Liver (tissue), 9 donors: Measurements from ENCODE around the gene IL1RAPL1. TPM values are rescaled to one million over a fixed set of nuclear protein-coding genes. Genes with fewer than 3 reads are reported as not detected.

Source experiments
- DNase-seq: peaks from one replicate; pipeline ENCODE4 v3.0.0-alpha.2; 2017; ENCODE audit warnings: low spot score
- H3K27ac ChIP-seq, 2 donors: one replicate each; pipeline ENCODE4 v1.7.0; 2013; ENCODE audit warnings: inconsistent platforms in 2 of 2, low read length in 2 of 2, control low read depth in 1 of 2, low read depth in 1 of 2, mild to moderate bottlenecking in 1 of 2
- H3K27me3 ChIP-seq, 4 donors: one replicate each; pipeline versions ENCODE4 v1.6.1 to v1.7.0; 2013; ENCODE audit warnings: low read length in 3 of 4, inconsistent platforms in 1 of 4, mild to moderate bottlenecking in 1 of 4, moderate library complexity in 1 of 4; ENCODE audit not compliant: control insufficient read depth in 4 of 4, insufficient read depth in 4 of 4
- H3K36me3 ChIP-seq, 4 donors: one replicate each; pipeline versions ENCODE4 v1.6.1 to v1.7.0; 2013; ENCODE audit warnings: low read length in 3 of 4, mild to moderate bottlenecking in 3 of 4, low read depth in 1 of 4, moderate library complexity in 1 of 4; ENCODE audit not compliant: control insufficient read depth in 4 of 4, insufficient read depth in 3 of 4
- H3K4me1 ChIP-seq, 4 donors: one replicate each; pipeline versions ENCODE4 v1.6.1 to v1.7.0; 2013; ENCODE audit warnings: low read length in 3 of 4, mild to moderate bottlenecking in 3 of 4, moderate library complexity in 1 of 4; ENCODE audit not compliant: control insufficient read depth in 4 of 4, insufficient read depth in 4 of 4
- H3K4me3 ChIP-seq, 3 donors: one replicate each; pipeline versions ENCODE4 v1.6.1 to v1.7.0; 2013; ENCODE audit warnings: low read length in 3 of 3, control low read depth in 1 of 3, low read depth in 1 of 3, mild to moderate bottlenecking in 1 of 3
- H3K9ac ChIP-seq, 2 donors: one replicate each; pipeline ENCODE4 v1.7.0; 2013; ENCODE audit warnings: low read length in 2 of 2, mild to moderate bottlenecking in 2 of 2, moderate library complexity in 2 of 2, control low read depth in 1 of 2, low read depth in 1 of 2
- H3K9me3 ChIP-seq, 4 donors: one replicate each; pipeline versions ENCODE4 v1.6.1 to v1.7.0; 2013; ENCODE audit warnings: low read length in 3 of 4; ENCODE audit not compliant: control insufficient read depth in 4 of 4
- EGR1 ChIP-seq, 2 donors: IDR thresholded peaks; 2 replicates each; pipeline ENCODE4 v1.6.1; 2016 to 2018; ENCODE audit warnings: antibody characterized with exemption in 2 of 2, low read depth in 2 of 2
- FOXA1 ChIP-seq: IDR thresholded peaks from 2 replicates; pipeline ENCODE4 v1.6.1; 2016; ENCODE audit warnings: antibody characterized with exemption
- FOXA2 ChIP-seq: IDR thresholded peaks from 2 replicates; pipeline ENCODE4 v1.6.1; 2016; ENCODE audit warnings: antibody characterized with exemption
- GABPA ChIP-seq, 2 donors: IDR thresholded peaks in 1 of 2; conservative IDR thresholded peaks in 1 of 2; 2 replicates each; pipeline ENCODE4 v1.6.1; 2016; ENCODE audit warnings: antibody characterized with exemption in 2 of 2, mild to moderate bottlenecking in 1 of 2, moderate library complexity in 1 of 2
- HNF4A ChIP-seq, 2 donors: conservative IDR thresholded peaks; 2 replicates each; pipeline ENCODE4 v1.6.1; 2016; ENCODE audit warnings: antibody characterized with exemption in 2 of 2, mild to moderate bottlenecking in 2 of 2
- HNF4G ChIP-seq: IDR thresholded peaks from 2 replicates; pipeline ENCODE4 v1.6.1; 2016; ENCODE audit warnings: antibody characterized with exemption
- JUND ChIP-seq, 2 donors: IDR thresholded peaks; 2 replicates each; pipeline ENCODE4 v1.6.1; 2016; ENCODE audit warnings: antibody characterized with exemption in 2 of 2
- NR2F2 ChIP-seq: IDR thresholded peaks from 2 replicates; pipeline ENCODE4 v1.6.1; 2016; ENCODE audit warnings: antibody characterized with exemption
- RAD21 ChIP-seq, 2 donors: IDR thresholded peaks; 2 replicates each; pipeline ENCODE4 v1.6.1; 2016; ENCODE audit warnings: antibody characterized with exemption in 2 of 2, mild to moderate bottlenecking in 2 of 2
- RXRA ChIP-seq, 2 donors: IDR thresholded peaks; 2 replicates each; pipeline ENCODE4 v1.6.1; 2017 to 2018; ENCODE audit warnings: antibody characterized with exemption in 2 of 2, mild to moderate bottlenecking in 1 of 2
- SP1 ChIP-seq: IDR thresholded peaks from 2 replicates; pipeline ENCODE4 v1.6.1; 2018; ENCODE audit warnings: antibody characterized with exemption, mild to moderate bottlenecking
- TAF1 ChIP-seq: conservative IDR thresholded peaks from 2 replicates; pipeline ENCODE4 v1.6.1; 2016; ENCODE audit warnings: antibody characterized with exemption, mild to moderate bottlenecking
- YY1 ChIP-seq: IDR thresholded peaks from 2 replicates; pipeline ENCODE4 v1.6.1; 2016; ENCODE audit warnings: antibody characterized with exemption, mild to moderate bottlenecking
- WGBS: extraction: QIAGEN DNeasy Blood & Tissue Kit; methylation state at CpG from one replicate; pipeline ENCODE4 v1.1.7; 2013; 5-methylcytosine and 5-hydroxymethylcytosine counted together
- polyA plus RNA-seq, 2 donors: library from polyadenylated mRNA; stranded (reverse) in 1 of 2; unstranded in 1 of 2; fragments of 200-250 nt in 1 of 2; fragments of >200 nt in 1 of 2; fragmentation: Nextera tagmentation in 1 of 2; extraction: Ambion mirVana in 1 of 2; gene quantifications; one replicate each; pipeline versions ENCODE4 v1.2.1 to v1.2.3, GENCODE V29; 2013 to 2015
- total RNA-seq, 2 donors: library from RNA; depleted of rRNA; stranded (reverse); fragments of >200 nt; gene quantifications; one replicate each; pipeline ENCODE4 v1.2.3, GENCODE V29; 2014
- TF ChIP-seq, protein P1 (sequence below): IDR thresholded peaks from 2 replicates; pipeline ENCODE4 v1.6.1; 2016; ENCODE audit warnings: antibody characterized with exemption
- TF ChIP-seq, protein P2 (sequence below): IDR thresholded peaks from 2 replicates; pipeline ENCODE4 v1.6.1; 2016; ENCODE audit warnings: antibody characterized with exemption, mild to moderate bottlenecking
- TF ChIP-seq, protein P3 (sequence below): IDR thresholded peaks from 2 replicates; pipeline ENCODE4 v1.6.1; 2016; ENCODE audit warnings: antibody characterized with exemption
- TF ChIP-seq, protein P4 (sequence below): IDR thresholded peaks from 2 replicates; pipeline ENCODE4 v1.6.1; 2016; ENCODE audit warnings: antibody characterized with exemption
- TF ChIP-seq, protein P5 (sequence below): fragments of 150-350 bp; IDR thresholded peaks from 2 replicates; pipeline ENCODE4 v1.5.1; 2017; ENCODE audit warnings: improper control_type of control experiment, low read depth, low read length; ENCODE audit not compliant: missing input control
- donor health status: healthy.
- donor health status: healthy.
- donor health status: healthy.
- donor health status: healthy.
- donor health status: healthy.

IL1RAPL1 gene
- total and polyA plus RNA-seq, 4 donors: 0.08 to 0.33 TPM; not detected in 2

DNA sequence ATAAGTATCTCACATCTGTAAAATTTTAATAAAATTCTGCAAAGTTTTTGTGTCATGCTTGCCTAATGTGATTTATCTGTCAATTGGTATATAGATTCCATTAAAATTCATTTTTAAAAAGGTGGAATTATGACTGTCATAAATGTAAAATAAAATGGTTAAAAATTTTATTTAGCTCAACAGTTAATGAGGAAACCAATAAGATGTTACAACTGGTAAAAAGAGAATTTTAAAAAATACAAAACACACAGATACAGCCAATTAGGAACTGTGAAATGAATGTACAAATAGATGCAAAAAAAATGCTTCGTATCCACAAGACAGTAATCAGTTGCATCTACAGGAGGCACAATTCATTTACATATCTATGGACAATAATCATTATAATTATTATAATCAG, 297.6 kb downstream of the IL1RAPL1 start:
- Histone ChIP-seq H3K27me3 (no peaks in the 10 kb centered on the region), H3K9me3 (no peaks in the 10 kb centered on the region), H3K36me3 (no peaks in the 10 kb centered on the region), H3K4me3 (no peak overlapping the region), H3K9ac (no peak overlapping the region), H3K27ac (no peak overlapping the region), H3K4me1 (no peaks in the 10 kb centered on the region)
- no peak for DNase-seq
- TF ChIP-seq, protein P1, sequence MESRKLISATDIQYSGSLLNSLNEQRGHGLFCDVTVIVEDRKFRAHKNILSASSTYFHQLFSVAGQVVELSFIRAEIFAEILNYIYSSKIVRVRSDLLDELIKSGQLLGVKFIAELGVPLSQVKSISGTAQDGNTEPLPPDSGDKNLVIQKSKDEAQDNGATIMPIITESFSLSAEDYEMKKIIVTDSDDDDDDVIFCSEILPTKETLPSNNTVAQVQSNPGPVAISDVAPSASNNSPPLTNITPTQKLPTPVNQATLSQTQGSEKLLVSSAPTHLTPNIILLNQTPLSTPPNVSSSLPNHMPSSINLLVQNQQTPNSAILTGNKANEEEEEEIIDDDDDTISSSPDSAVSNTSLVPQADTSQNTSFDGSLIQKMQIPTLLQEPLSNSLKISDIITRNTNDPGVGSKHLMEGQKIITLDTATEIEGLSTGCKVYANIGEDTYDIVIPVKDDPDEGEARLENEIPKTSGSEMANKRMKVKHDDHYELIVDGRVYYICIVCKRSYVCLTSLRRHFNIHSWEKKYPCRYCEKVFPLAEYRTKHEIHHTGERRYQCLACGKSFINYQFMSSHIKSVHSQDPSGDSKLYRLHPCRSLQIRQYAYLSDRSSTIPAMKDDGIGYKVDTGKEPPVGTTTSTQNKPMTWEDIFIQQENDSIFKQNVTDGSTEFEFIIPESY: no peak
- no peak for TF ChIP-seq HNF4A (conservative IDR thresholded peaks at IDR 0.05)
- WGBS: 89% methylated on average over 1 of the region's 1 CpG

DNA sequence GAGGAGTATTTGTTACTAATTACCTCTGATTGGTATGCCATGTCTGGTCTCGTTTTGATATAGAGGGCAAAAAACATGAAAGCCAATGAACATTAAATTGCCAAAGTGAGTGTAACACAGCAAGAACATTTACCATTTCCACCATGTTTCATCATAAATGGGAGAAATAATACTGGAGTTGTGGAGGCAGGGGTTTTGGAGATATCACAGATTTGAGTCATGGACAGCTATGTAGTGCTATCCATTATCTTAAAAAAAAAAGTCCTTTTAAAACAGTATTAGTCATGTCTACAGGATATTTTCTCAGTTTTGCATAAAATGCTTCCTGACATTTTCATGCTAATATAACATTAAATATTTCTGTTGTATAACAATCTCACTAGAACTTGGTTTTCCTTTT, 301.2 kb downstream of the IL1RAPL1 start:
- no peak for DNase-seq
- TF ChIP-seq, protein P2, sequence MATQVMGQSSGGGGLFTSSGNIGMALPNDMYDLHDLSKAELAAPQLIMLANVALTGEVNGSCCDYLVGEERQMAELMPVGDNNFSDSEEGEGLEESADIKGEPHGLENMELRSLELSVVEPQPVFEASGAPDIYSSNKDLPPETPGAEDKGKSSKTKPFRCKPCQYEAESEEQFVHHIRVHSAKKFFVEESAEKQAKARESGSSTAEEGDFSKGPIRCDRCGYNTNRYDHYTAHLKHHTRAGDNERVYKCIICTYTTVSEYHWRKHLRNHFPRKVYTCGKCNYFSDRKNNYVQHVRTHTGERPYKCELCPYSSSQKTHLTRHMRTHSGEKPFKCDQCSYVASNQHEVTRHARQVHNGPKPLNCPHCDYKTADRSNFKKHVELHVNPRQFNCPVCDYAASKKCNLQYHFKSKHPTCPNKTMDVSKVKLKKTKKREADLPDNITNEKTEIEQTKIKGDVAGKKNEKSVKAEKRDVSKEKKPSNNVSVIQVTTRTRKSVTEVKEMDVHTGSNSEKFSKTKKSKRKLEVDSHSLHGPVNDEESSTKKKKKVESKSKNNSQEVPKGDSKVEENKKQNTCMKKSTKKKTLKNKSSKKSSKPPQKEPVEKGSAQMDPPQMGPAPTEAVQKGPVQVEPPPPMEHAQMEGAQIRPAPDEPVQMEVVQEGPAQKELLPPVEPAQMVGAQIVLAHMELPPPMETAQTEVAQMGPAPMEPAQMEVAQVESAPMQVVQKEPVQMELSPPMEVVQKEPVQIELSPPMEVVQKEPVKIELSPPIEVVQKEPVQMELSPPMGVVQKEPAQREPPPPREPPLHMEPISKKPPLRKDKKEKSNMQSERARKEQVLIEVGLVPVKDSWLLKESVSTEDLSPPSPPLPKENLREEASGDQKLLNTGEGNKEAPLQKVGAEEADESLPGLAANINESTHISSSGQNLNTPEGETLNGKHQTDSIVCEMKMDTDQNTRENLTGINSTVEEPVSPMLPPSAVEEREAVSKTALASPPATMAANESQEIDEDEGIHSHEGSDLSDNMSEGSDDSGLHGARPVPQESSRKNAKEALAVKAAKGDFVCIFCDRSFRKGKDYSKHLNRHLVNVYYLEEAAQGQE: no peak
- no peak for TF ChIP-seq RXRA (IDR thresholded peaks at IDR 0.05)
- TF ChIP-seq, protein P3, sequence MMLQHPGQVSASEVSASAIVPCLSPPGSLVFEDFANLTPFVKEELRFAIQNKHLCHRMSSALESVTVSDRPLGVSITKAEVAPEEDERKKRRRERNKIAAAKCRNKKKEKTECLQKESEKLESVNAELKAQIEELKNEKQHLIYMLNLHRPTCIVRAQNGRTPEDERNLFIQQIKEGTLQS: no peak
- no peak for TF ChIP-seq SP1
- no peak for TF ChIP-seq EGR1 (IDR thresholded peaks at IDR 0.05; ENCODE audit: low read depth in 2 of 2)
- TF ChIP-seq TAF1: no peak
- TF ChIP-seq GABPA (IDR thresholded peaks at IDR 0.05 in 1 of 2, conservative IDR thresholded peaks at IDR 0.05 in 1 of 2): no peak
- TF ChIP-seq HNF4G: no peak
- no peak for TF ChIP-seq JUND (IDR thresholded peaks at IDR 0.05)
- no peak for TF ChIP-seq RAD21 (IDR thresholded peaks at IDR 0.05)
- TF ChIP-seq, protein P4, sequence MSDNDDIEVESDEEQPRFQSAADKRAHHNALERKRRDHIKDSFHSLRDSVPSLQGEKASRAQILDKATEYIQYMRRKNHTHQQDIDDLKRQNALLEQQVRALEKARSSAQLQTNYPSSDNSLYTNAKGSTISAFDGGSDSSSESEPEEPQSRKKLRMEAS: no peak
- TF ChIP-seq FOXA2: no peak
- TF ChIP-seq, protein P5, sequence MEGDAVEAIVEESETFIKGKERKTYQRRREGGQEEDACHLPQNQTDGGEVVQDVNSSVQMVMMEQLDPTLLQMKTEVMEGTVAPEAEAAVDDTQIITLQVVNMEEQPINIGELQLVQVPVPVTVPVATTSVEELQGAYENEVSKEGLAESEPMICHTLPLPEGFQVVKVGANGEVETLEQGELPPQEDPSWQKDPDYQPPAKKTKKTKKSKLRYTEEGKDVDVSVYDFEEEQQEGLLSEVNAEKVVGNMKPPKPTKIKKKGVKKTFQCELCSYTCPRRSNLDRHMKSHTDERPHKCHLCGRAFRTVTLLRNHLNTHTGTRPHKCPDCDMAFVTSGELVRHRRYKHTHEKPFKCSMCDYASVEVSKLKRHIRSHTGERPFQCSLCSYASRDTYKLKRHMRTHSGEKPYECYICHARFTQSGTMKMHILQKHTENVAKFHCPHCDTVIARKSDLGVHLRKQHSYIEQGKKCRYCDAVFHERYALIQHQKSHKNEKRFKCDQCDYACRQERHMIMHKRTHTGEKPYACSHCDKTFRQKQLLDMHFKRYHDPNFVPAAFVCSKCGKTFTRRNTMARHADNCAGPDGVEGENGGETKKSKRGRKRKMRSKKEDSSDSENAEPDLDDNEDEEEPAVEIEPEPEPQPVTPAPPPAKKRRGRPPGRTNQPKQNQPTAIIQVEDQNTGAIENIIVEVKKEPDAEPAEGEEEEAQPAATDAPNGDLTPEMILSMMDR: no peak
- no peak for TF ChIP-seq FOXA1
- TF ChIP-seq NR2F2: no peak
- TF ChIP-seq HNF4A (conservative IDR thresholded peaks at IDR 0.05): no peak
- no peak for TF ChIP-seq YY1
- no peak overlapping the region for H3K27ac ChIP-seq
- no peaks in the 10 kb centered on the region for H3K27me3 ChIP-seq
- WGBS: 74% methylated on average over 1 of the region's 1 CpG
- H3K9me3 ChIP-seq: no peaks in the 10 kb centered on the region
- H3K36me3 ChIP-seq: no peaks in the 10 kb centered on the region
- no peak overlapping the region for H3K4me3 ChIP-seq
- no peak overlapping the region for H3K9ac ChIP-seq
- H3K4me1 ChIP-seq: no peaks in the 10 kb centered on the region
